ENCODE measurements around the gene ITPR1.

- TF ChIP-seq, protein P1, sequence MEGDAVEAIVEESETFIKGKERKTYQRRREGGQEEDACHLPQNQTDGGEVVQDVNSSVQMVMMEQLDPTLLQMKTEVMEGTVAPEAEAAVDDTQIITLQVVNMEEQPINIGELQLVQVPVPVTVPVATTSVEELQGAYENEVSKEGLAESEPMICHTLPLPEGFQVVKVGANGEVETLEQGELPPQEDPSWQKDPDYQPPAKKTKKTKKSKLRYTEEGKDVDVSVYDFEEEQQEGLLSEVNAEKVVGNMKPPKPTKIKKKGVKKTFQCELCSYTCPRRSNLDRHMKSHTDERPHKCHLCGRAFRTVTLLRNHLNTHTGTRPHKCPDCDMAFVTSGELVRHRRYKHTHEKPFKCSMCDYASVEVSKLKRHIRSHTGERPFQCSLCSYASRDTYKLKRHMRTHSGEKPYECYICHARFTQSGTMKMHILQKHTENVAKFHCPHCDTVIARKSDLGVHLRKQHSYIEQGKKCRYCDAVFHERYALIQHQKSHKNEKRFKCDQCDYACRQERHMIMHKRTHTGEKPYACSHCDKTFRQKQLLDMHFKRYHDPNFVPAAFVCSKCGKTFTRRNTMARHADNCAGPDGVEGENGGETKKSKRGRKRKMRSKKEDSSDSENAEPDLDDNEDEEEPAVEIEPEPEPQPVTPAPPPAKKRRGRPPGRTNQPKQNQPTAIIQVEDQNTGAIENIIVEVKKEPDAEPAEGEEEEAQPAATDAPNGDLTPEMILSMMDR (IDR thresholded peaks at IDR 0.05): no peak
- TF ChIP-seq POLR2A (IDR thresholded peaks at IDR 0.05) (no peak), EP300 (IDR thresholded peaks at IDR 0.05) (no peak), POLR2AphosphoS5 (IDR thresholded peaks at IDR 0.05) (no peak)
Observed at GRCh38 chr3:4587838-4588105, 94.6 kb downstream of the ITPR1 start.

Data from gastroesophageal sphincter (tissue), 3 donors.